ENCODE data around the gene BRSK1. TPM values are rescaled to one million over a fixed set of nuclear protein-coding genes. Genes with fewer than 3 reads are reported as not detected.

Gene BRSK1
- total and polyA plus RNA-seq, 2 of the 13 experiments (the other 11 are each of a cell fraction or from before 2014, with no cell fraction given): 0.18 to 1.2 TPM

GRCh38 chr19:55258828-55259539 lies 24.8 kb upstream of the BRSK1 start, which contains the start of gene PPP6R1 (continued):
- TF ChIP-seq RERE (CRISPR knock-in tag; IDR thresholded peaks at IDR 0.05; ENCODE audit: low read depth): 0 out of 2 replicates have a peak, but pooled peaks have one; percentile 15
- no peak for TF ChIP-seq MLXIP (CRISPR knock-in tag; IDR thresholded peaks at IDR 0.05; ENCODE audit: borderline replicate concordance)
- no peak for TF ChIP-seq MYNN (CRISPR knock-in tag; IDR thresholded peaks at IDR 0.05; ENCODE audit: low read depth)
- TF ChIP-seq MEF2D (CRISPR knock-in tag; IDR thresholded peaks at IDR 0.05): peak; percentile 77; the same call in 1 of the 2 replicates
- peak; percentile 80 for TF ChIP-seq YY1 (IDR thresholded peaks at IDR 0.05; ENCODE audit: insufficient read depth, insufficient replicate concordance, low read depth, low read length)
- 0 out of 2 replicates have a peak, but pooled peaks have one; percentile 21 for TF ChIP-seq ZNF317 (CRISPR knock-in tag; IDR thresholded peaks at IDR 0.05)
- peak; percentile 84 for TF ChIP-seq KMT2B (CRISPR knock-in tag; IDR thresholded peaks at IDR 0.05)
- TF ChIP-seq WIZ (CRISPR knock-in tag; IDR thresholded peaks at IDR 0.05): no peak
- TF ChIP-seq ZFX (CRISPR knock-in tag; IDR thresholded peaks at IDR 0.05; ENCODE audit: low read depth): peak; percentile 89
- peak; percentile 86 for TF ChIP-seq TFDP2 (CRISPR knock-in tag; IDR thresholded peaks at IDR 0.05)
- peak; percentile 46 for TF ChIP-seq NFYB (CRISPR knock-in tag; IDR thresholded peaks at IDR 0.05)
- TF ChIP-seq HCFC1 (IDR thresholded peaks at IDR 0.05; ENCODE audit: low read depth, low read length): peak; percentile 53; the same call in 1 of the 2 replicates
- no peak for TF ChIP-seq NONO (IDR thresholded peaks at IDR 0.05)
- TF ChIP-seq NONO (CRISPR knock-in tag; conservative IDR thresholded peaks at IDR 0.05): peak; percentile 95; the same call in 1 of the 2 replicates
- TF ChIP-seq PLSCR1 (CRISPR knock-in tag; IDR thresholded peaks at IDR 0.05; ENCODE audit: borderline replicate concordance): no peak
- TF ChIP-seq ZBTB7B (CRISPR knock-in tag; IDR thresholded peaks at IDR 0.05): peak; percentile 60
- TF ChIP-seq RAD21 (CRISPR knock-in tag; IDR thresholded peaks at IDR 0.05): peak; percentile 69
- peak; percentile 76; the same call in 1 of the 2 replicates for TF ChIP-seq YEATS4 (CRISPR knock-in tag; IDR thresholded peaks at IDR 0.05; ENCODE audit: borderline replicate concordance)
